ENCODE results near the gene SDK1.

DNA sequence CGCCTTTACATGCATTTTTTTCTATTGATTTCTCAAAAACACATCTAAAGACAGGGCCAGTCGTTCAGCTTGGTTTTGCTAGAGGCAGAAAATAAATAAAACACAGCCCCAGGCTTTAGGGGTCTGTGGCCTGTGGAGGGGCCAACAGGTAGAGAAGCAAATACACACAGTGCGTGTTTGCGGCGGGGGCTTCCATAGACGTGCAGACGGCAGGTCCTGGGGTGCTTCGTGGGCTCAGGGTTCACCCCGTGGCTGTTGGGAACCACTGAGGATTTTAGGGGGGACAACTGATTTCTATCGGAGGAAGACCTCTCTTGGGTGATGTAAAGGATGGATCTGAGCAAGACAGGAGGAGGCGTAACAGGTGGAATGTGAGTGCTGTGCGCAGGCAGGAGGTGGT lies 935.3 kb downstream of the SDK1 start:
- TF ChIP-seq, protein P1, sequence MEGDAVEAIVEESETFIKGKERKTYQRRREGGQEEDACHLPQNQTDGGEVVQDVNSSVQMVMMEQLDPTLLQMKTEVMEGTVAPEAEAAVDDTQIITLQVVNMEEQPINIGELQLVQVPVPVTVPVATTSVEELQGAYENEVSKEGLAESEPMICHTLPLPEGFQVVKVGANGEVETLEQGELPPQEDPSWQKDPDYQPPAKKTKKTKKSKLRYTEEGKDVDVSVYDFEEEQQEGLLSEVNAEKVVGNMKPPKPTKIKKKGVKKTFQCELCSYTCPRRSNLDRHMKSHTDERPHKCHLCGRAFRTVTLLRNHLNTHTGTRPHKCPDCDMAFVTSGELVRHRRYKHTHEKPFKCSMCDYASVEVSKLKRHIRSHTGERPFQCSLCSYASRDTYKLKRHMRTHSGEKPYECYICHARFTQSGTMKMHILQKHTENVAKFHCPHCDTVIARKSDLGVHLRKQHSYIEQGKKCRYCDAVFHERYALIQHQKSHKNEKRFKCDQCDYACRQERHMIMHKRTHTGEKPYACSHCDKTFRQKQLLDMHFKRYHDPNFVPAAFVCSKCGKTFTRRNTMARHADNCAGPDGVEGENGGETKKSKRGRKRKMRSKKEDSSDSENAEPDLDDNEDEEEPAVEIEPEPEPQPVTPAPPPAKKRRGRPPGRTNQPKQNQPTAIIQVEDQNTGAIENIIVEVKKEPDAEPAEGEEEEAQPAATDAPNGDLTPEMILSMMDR (IDR thresholded peaks at IDR 0.05; ENCODE audit: control extremely low read depth in 1 of 3, insufficient read depth in 1 of 3, low read depth in 1 of 3, low read length in 3 of 3) = no peak
- TF ChIP-seq EZH2 (IDR thresholded peaks at IDR 0.05; ENCODE audit: low read depth, low read length, severe bottlenecking) = no peak
- TF ChIP-seq MAX (IDR thresholded peaks at IDR 0.05) = no peak
- TF ChIP-seq SUZ12 (IDR thresholded peaks at IDR 0.05; ENCODE audit: low read length) = no peak
- no peak for TF ChIP-seq KDM1A (IDR thresholded peaks at IDR 0.05; ENCODE audit: borderline replicate concordance, low read length)
- no peak for TF ChIP-seq TCF12 (IDR thresholded peaks at IDR 0.05; ENCODE audit: low read depth, low read length)
- TF ChIP-seq TBP (IDR thresholded peaks at IDR 0.05; ENCODE audit: low read depth, low read length) = no peak
- TF ChIP-seq POLR2A (IDR thresholded peaks at IDR 0.05; ENCODE audit: control extremely low read depth in 1 of 2, low read depth in 2 of 2, low read length in 2 of 2) = no peak
- no peak for TF ChIP-seq POLR2AphosphoS5 (IDR thresholded peaks at IDR 0.05; ENCODE audit: low read depth, low read length)
- no peak for TF ChIP-seq GTF2F1 (IDR thresholded peaks at IDR 0.05; ENCODE audit: borderline replicate concordance, low read depth, low read length)
